H1 (cell line): Measurements from ENCODE around the gene RBMS1. TPM values are rescaled to one million over a fixed set of nuclear protein-coding genes. Genes with fewer than 3 reads are reported as not detected.

Experiments
- TAF1 ChIP-seq: IDR thresholded peaks from 2 replicates; pipeline ENCODE4 v1.6.1; 2011; ENCODE audit warnings: mild to moderate bottlenecking, low read depth, low read length
- USF2 ChIP-seq: IDR thresholded peaks from 2 replicates; pipeline ENCODE4 v1.6.1; 2011; ENCODE audit warnings: low read length, improper control_type of control experiment
- polyA plus RNA-seq, 7 experiments: library from polyadenylated mRNA; depleted of rRNA in 3 of 7; stranded (reverse) in 5 of 7; unstranded in 2 of 7; fragments of >200 nt in 5 of 7; fragments of 200-250 nt in 2 of 7; gene quantifications; 1 replicate in 5 of 7; 2 replicates in 1 of 7; 4 replicates in 1 of 7; pipeline versions ENCODE4 v1.2.1 to v1.2.3, GENCODE V29; 2011 to 2013; ENCODE audit warnings: missing spikeins in 2 of 7, mixed read lengths in 2 of 7
- total RNA-seq: library from RNA; stranded (reverse); fragmentation: NEBNext Ultra II Directional; extraction: Animal tissue kit (Norgen Biotek cat#: 25700); gene quantifications from 2 replicates; pipeline ENCODE4 v1.2.1, GENCODE V29; 2021

RBMS1 gene
- total and polyA plus RNA-seq, 2 of the 8 experiments (the other 6 are each of a cell fraction or from before 2014, with no cell fraction given), result 53.7 to 60.0 TPM

- TF ChIP-seq USF2 (no peak), TAF1 (no peak)
Measured at GRCh38 chr2:160474319-160474645, 19.3 kb downstream of the RBMS1 start (continued).
